ENCODE data around the gene SPCS3. TPM values are rescaled to one million over a fixed set of nuclear protein-coding genes. Genes with fewer than 3 reads are reported as not detected.
"Not testable (repeated sequence)": the region's sequence is repeated elsewhere in the genome, so short reads cannot be mapped to it uniquely, and the experiment has no call there.

SPCS3 gene
- polyA plus RNA-seq, 3 donors from 2014 or later = 56.6 to 117 (median 98.4) TPM

DNA sequence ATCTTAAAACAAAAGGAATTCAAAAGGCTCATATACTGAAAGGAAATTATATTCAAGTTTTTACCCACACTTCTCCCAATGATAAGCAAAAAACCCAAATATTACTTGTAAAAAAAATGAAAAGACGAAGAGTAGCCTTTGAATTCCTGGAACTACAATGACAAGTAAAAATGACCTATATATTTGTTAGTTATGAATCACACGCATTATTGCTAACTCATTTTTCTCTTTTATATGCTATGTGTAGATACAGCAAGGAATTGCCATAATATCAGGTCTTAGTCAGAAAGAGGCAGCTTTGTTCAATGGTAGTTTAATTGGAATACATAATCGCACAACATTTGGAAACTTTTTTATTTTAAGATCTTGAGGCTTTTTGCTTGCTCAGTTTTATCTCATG, 28.0 kb upstream of the SPCS3 start:
- Mint-ChIP-seq H3K27me3 (ENCODE audit: low read depth in 3 of 3) (peaks cover 0 to 8% (median 0%) of the 10 kb centered on the region in 3 donors), H3K4me1 (no peaks in the 10 kb centered on the region), H3K9me3 (no peaks in the 10 kb centered on the region), H3K4me3 (no peak overlapping the region), H3K36me3 (no peaks in the 10 kb centered on the region), H3K27ac (no peak overlapping the region)
- DNase-seq = no peak

DNA sequence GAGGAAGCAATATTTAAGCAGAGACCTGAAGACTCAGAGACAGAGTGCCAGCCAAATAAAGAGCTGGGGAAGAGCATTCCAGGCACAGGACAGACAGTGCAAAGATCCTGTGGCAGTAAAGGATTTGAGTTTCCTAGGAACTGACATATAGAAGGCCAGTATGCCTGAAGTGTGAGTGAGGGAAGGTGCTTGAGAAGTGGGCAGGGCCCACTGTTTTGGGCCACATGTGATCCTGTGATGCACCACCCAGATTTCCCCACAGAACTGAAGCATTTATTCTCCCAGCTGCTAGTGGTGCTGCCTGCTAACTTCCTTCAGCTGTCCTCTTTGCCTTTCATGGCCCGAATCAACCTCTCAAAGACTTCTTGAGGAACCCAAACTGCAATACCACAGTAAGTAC, 26.8 kb upstream of the SPCS3 start:
- H3K36me3 Mint-ChIP-seq = no peaks in the 10 kb centered on the region
- no peaks in the 10 kb centered on the region for H3K9me3 Mint-ChIP-seq
- H3K4me3 Mint-ChIP-seq = no peak overlapping the region
- no peak for DNase-seq
- peaks cover 0 to 8% (median 0%) of the 10 kb centered on the region in 3 donors for H3K27me3 Mint-ChIP-seq (ENCODE audit: low read depth in 3 of 3)
- H3K4me1 Mint-ChIP-seq = no peaks in the 10 kb centered on the region
- no peak overlapping the region for H3K27ac Mint-ChIP-seq

DNA sequence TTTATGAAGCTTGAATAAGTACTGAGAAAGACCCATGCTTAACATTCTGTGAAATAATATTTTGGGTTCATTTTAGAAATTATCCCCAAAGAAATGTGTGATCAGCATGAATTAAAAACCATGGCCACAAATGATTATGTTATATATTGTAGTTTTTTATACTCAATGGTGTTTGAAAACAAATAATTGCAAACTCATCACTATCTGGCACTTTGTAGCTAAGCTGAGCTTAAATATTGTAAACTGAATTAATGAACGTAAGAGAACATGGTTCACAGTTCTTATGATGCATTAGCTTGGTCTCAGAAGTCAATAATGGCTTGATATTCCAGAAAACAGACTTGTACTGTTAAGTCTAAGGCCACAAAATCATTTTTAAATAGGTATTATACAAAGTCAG, 26.1 kb upstream of the SPCS3 start:
- Mint-ChIP-seq H3K27ac (no peak overlapping the region), H3K9me3 (no peaks in the 10 kb centered on the region), H3K4me1 (no peaks in the 10 kb centered on the region), H3K27me3 (ENCODE audit: low read depth in 3 of 3) (peaks cover 0 to 8% (median 0%) of the 10 kb centered on the region in 3 donors), H3K36me3 (no peaks in the 10 kb centered on the region), H3K4me3 (no peak overlapping the region)
- DNase-seq = no peak

DNA sequence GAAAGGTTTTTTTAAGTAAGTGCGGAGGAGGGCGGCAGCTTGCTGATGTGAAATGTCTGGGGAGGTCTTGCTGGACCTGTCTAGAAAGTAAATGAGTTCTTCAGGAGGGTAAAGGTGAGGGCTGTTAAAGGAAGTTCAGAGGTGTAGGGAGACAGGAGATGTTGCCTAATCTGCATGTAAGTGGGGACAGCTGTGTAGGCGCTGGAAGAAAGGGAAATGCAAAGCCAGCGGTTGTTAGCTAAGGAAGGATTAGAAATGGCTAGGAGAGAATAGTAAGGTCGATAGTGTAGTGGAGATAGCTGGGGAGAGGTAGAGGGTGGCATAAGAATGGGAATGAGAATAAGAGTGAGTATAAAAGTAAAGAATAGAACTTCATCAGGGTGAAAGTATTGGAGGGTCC, 23.9 kb upstream of the SPCS3 start:
- not testable (repeated sequence) for H3K4me3 Mint-ChIP-seq; H3K4me1 Mint-ChIP-seq; DNase-seq; H3K9me3 Mint-ChIP-seq; H3K27ac Mint-ChIP-seq; H3K27me3 Mint-ChIP-seq (ENCODE audit: low read depth in 3 of 3); H3K36me3 Mint-ChIP-seq

DNA sequence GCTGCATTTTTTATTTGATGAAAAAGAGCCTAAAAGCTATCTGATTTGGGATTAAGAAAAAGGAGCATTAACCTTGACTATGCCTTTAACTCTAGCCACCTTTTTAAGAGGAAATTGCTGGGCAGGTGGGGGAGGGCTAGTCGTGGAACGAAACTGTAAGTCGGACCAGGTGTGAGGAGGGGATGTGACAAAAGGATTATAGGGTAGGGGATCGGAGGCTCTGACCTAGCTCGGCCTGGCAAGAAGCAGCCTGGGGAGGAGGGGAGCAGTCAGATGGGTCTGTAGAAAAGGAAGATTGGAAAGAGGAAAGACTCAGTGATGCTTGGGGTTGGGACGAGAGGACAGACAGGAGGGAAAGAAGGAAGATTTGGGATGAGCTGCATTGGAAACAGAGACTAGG, 21.1 kb upstream of the SPCS3 start:
- H3K27me3 Mint-ChIP-seq (ENCODE audit: low read depth in 3 of 3) = peaks cover 0 to 6% (median 4%) of the 10 kb centered on the region in 3 donors
- no peak overlapping the region for H3K4me3 Mint-ChIP-seq
- H3K36me3 Mint-ChIP-seq = no peaks in the 10 kb centered on the region
- H3K4me1 Mint-ChIP-seq = no peaks in the 10 kb centered on the region
- H3K9me3 Mint-ChIP-seq = no peaks in the 10 kb centered on the region
- H3K27ac Mint-ChIP-seq = no peak overlapping the region
- no peak for DNase-seq

DNA sequence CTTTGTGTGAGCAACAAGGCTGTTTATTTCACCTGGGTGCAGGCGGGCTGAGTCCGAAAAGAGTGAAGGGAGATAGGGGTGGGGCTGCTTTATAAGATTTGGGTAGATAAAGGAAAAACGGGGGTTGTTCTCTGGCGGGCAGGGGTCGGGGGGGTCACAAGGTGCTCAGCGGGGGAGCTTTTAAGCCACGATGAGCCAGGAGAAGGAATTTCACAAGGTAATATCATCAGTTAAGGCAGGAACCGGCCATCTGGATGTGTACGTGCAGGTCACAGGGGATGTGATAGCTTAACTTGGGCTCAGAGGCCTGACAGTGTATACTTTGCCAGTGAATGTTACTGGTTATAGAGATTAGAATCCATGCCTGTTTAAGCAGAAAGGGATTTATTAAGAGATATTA, 19.7 kb upstream of the SPCS3 start:
- Mint-ChIP-seq H3K9me3 (no peaks in the 10 kb centered on the region), H3K36me3 (no peaks in the 10 kb centered on the region), H3K4me1 (no peaks in the 10 kb centered on the region), H3K27ac (no peak overlapping the region), H3K4me3 (no peak overlapping the region), H3K27me3 (ENCODE audit: low read depth in 3 of 3) (peaks cover 0 to 16% (median 7%) of the 10 kb centered on the region in 3 donors)
- DNase-seq = no peak

DNA sequence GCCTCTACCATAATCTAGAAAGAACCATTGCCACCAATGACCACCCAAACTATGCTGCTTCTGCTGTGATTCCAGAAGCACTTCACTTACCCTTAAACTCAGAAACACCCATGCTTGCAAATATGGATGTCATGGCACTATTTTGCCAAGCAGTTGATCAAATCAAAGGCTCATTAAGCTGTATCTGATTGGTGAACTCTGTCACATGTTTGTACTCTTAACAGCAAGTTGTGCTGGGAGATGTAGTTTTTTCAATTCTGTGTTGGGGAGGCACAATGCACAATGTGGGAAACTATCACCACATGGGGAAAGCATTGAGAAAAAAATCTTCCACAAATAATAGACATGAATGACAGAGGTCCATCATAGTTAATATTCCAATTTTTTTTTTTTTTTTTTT, 19.2 kb upstream of the SPCS3 start:
- Mint-ChIP-seq H3K4me1 (no peaks in the 10 kb centered on the region), H3K36me3 (no peaks in the 10 kb centered on the region), H3K9me3 (no peaks in the 10 kb centered on the region), H3K4me3 (no peak overlapping the region), H3K27ac (no peak overlapping the region), H3K27me3 (ENCODE audit: low read depth in 3 of 3) (peaks cover 0 to 19% (median 7%) of the 10 kb centered on the region in 3 donors)
- no peak for DNase-seq

DNA sequence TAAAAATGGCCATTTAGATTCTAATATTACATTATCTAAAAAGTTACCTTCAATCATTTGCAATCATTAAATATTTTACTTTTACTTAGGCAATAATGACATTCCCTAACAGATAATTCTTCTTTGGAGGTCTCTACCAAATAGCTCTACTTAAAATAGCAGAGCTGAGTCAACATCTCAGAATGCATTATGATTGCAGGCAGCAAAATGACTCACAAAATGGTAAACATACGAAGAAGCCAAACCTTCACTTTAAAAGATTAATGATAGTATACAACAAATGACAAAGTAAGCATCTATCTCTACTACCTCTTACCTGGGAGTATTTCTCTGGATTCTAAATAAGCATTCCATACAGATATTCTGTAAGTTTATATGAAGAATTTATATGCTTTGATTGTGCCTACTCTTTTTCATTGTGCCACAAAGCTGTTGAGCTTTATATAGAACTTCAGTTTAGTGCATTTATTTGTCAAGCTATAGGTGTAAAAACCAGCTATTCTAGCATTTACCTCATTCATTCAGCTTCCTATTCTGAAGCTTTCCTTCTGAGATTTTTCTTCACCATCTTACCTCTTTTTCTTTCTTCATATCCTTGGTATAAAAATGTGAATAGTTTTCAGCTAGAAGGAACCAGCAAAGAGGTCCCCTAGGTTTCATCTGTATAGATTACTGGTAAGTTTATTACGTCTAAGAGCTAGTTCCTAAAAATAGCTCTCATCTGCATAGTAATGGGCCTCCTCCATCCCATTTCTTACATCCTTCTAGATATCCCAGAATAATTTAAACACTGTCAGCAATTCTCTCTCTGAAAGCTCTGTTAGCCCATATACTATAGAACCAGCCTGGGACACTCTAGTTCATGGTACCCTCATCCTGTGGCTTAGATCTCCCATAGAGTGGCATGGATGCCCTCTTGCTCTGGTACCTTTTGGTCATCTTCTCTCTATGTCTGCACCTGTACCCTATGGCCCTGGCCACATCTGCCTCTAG, 17.2 kb upstream of the SPCS3 start:
- DNase-seq = no peak
- no peak overlapping the region for H3K27ac Mint-ChIP-seq
- H3K4me3 Mint-ChIP-seq = no peak overlapping the region
- peaks cover 0 to 27% (median 7%) of the 10 kb centered on the region in 3 donors for H3K27me3 Mint-ChIP-seq (ENCODE audit: low read depth in 3 of 3)
- H3K9me3 Mint-ChIP-seq = no peaks in the 10 kb centered on the region
- no peaks in the 10 kb centered on the region for H3K4me1 Mint-ChIP-seq
- no peaks in the 10 kb centered on the region for H3K36me3 Mint-ChIP-seq

DNA sequence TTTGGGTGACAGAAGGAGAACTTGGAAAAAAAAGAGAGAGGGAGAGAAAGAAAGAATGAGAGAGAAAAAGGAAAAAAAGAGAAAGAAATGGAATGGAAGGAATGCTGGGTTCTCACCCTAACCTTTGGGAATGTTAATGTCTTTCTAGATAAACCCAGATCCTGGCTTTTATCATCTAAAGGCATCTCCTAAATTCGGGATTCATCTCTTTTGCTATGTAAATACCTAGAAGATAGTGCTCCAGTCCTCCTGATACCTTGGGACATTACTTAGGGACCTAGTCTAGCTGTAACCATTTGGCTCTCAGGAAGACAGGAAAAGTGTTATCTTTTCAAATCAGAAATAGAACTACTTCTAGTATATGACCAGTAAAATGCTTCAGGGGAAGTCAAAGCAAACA, 15.8 kb upstream of the SPCS3 start:
- Mint-ChIP-seq H3K9me3 (no peaks in the 10 kb centered on the region), H3K36me3 (no peaks in the 10 kb centered on the region), H3K27me3 (ENCODE audit: low read depth in 3 of 3) (peaks cover 2 to 28% (median 7%) of the 10 kb centered on the region in 3 donors), H3K4me3 (no peak overlapping the region), H3K4me1 (no peaks in the 10 kb centered on the region), H3K27ac (no peak overlapping the region)
- no peak for DNase-seq

DNA sequence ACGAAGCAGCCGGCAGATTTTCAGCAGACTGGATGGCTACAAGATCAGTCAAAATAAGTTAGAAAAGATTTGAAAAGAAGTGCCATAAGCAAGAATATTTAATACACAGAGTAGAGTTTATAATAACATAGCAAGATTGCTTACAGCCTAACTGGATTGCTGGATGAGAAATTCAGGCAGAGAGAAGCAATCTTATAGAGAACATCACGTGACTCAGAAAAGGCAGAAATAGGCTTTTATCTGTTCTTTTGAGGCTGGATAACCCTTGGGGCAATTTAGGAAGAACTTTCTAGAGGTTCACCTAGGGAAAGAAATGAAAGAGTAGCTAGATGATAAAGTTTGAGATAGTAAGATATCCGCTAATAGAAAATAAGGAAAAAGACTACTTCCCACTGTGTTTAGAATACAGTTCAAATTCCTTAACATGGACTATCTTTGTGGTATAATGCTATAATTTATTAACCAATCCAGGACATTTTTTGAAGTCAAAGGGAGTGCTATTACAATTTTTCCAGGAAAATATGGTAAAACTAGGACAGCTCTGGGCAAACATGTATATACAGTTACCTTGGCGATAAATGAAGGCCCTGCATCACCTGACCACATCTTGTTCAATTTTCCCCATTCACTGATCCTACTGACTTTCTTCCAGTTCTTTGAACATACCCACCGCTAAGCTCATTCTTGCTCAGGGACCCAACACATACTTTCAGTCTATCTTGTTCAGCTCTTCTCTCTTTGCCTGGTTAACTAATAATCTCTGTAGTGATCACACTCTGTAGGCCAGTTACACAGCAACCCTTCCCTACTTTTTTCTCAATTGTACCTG, 12.7 kb upstream of the SPCS3 start:
- Mint-ChIP-seq H3K27ac (peak overlapping the region in 1 of 6 donors; percentile 5), H3K4me1 (no peaks in the 10 kb centered on the region), H3K27me3 (ENCODE audit: low read depth in 3 of 3) (peaks cover 3 to 28% (median 7%) of the 10 kb centered on the region in 3 donors)

DNA sequence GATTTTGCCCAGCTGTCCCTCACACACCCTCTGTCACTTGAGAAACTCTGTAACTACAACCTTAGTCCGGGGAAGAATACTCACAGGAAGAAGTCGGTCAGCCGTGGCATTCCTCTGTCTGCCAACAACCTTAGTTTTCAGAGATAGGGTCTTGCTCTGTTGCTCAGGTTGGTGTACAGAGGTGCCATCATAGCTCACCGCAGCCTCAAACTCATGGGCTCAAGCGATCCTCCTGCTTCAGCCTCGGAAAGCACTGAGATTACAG, 12.2 kb upstream of the SPCS3 start:
- Mint-ChIP-seq H3K9me3 (no peaks in the 10 kb centered on the region), H3K27ac (peak overlapping the region in 1 of 6 donors; percentile 5), H3K27me3 (ENCODE audit: low read depth in 3 of 3) (peaks cover 3 to 28% (median 7%) of the 10 kb centered on the region in 3 donors), H3K4me3 (no peak overlapping the region), H3K4me1 (no peaks in the 10 kb centered on the region), H3K36me3 (no peaks in the 10 kb centered on the region)
- DNase-seq = no peak

More for the DNA sequence above, 12.7 kb upstream of the SPCS3 start:
- Mint-ChIP-seq H3K36me3 (no peaks in the 10 kb centered on the region), H3K9me3 (no peaks in the 10 kb centered on the region), H3K4me3 (no peak overlapping the region)
- no peak for DNase-seq

DNA sequence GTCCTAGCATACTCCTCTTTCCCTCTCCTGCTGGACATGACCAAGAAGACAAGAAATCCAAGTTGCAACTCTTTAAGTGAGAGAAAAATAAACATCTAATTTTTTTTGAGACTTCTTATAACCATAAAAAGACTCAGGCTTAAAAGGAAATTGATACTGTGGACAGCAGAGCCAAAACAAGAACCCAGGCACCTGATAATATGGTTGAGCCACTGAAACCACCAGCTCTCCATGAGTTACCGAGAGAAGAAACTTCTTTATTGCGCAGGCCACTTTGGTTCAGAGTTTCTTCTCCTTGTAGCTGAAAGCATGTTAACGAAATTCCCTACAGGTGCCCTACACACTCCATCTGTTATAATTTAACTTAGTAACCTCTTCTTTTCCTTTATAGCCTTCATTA, 11.3 kb upstream of the SPCS3 start:
- no peak for DNase-seq
- no peak overlapping the region for H3K4me3 Mint-ChIP-seq
- no peaks in the 10 kb centered on the region for H3K36me3 Mint-ChIP-seq
- H3K27ac Mint-ChIP-seq = no peak overlapping the region
- no peaks in the 10 kb centered on the region for H3K9me3 Mint-ChIP-seq
- no peaks in the 10 kb centered on the region for H3K4me1 Mint-ChIP-seq
- peaks cover 3 to 27% (median 3%) of the 10 kb centered on the region in 3 donors for H3K27me3 Mint-ChIP-seq (ENCODE audit: low read depth in 3 of 3)

DNA sequence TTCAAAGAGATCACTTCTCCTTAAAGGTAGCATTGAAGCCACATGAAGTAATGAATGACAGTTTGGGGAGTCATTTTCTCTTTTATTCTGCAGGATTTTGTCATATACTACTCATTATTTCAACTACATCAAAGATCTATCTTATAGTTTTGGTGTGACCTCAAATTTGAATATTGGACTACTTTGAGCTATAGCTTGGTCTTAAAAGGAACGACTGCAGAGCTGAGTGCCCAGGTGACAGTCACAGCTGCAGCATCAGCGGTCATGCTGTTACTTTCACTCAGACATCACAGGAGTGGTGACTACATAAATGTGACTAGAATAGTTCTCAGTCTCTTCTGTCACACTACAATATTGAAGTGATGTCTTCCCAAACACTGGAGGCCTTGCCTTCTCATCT, 10.7 kb upstream of the SPCS3 start:
- H3K27ac Mint-ChIP-seq = no peak overlapping the region
- H3K36me3 Mint-ChIP-seq = no peaks in the 10 kb centered on the region
- H3K27me3 Mint-ChIP-seq (ENCODE audit: low read depth in 3 of 3) = peaks cover 0 to 21% (median 3%) of the 10 kb centered on the region in 3 donors
- no peaks in the 10 kb centered on the region for H3K4me1 Mint-ChIP-seq
- no peak overlapping the region for H3K4me3 Mint-ChIP-seq
- no peaks in the 10 kb centered on the region for H3K9me3 Mint-ChIP-seq
- DNase-seq = no peak

DNA sequence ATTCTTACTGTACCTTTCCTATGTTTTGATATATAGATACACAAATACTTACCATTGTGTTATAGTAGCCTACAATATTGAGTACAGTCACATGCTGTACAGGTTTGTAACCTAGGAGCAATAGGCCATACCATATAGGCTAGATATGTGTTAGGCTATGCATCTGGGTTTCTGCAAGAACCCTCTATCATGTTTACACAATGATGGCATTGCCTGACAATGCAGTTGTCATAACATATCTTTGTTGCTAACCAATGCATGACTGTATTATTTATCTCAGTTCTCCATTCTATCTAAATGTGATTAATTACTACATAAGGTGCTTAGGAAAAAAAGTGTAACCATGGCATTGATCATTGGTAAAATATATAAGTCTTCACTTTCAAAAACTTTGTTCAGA, 10.0 kb upstream of the SPCS3 start:
- no peaks in the 10 kb centered on the region for H3K4me1 Mint-ChIP-seq
- H3K36me3 Mint-ChIP-seq = no peaks in the 10 kb centered on the region

More for the DNA sequence above, 10.0 kb upstream of the SPCS3 start:
- H3K27me3 Mint-ChIP-seq (ENCODE audit: low read depth in 3 of 3) = peaks cover 0 to 13% (median 3%) of the 10 kb centered on the region in 3 donors
- no peak overlapping the region for H3K4me3 Mint-ChIP-seq
- no peak for DNase-seq
- no peaks in the 10 kb centered on the region for H3K9me3 Mint-ChIP-seq
- H3K27ac Mint-ChIP-seq = no peak overlapping the region

Measured in immature natural killer cell (primary cell).